Smooth muscle cell (in vitro differentiated cells): ENCODE results near the gene ELFN1. TPM values are rescaled to one million over a fixed set of nuclear protein-coding genes. Genes with fewer than 3 reads are reported as not detected.

Experiments used
- DNase-seq: peaks from one replicate; lab custom pipeline; 2025; ENCODE audit not compliant: unreplicated experiment; lab: John Stamatoyannopoulos, UW
- H2AFZ ChIP-seq: fragments of 200-600 bp; sonication (generic); 2 replicates; pipeline ENCODE4 v1.6.0; 2016; ENCODE audit warnings: antibody characterized with exemption, low read depth, mild to moderate bottlenecking
- H3F3A ChIP-seq: fragments of 200-600 bp; sonication (generic); 2 replicates; pipeline ENCODE4 v1.6.0; 2017; ENCODE audit warnings: antibody characterized with exemption, low read depth
- H3K27ac ChIP-seq: fragments of 200-600 bp; sonication (generic); 2 replicates; pipeline ENCODE4 v1.5.1; 2016; ENCODE audit warnings: low read depth, mild to moderate bottlenecking
- H3K27me3 ChIP-seq: fragments of 200-600 bp; sonication (generic); 2 replicates; pipeline ENCODE4 v1.6.1; 2016; ENCODE audit warnings: low read depth, mild to moderate bottlenecking
- H3K36me3 ChIP-seq: fragments of 200-600 bp; sonication (generic); 2 replicates; pipeline ENCODE4 v1.5.1; 2016; ENCODE audit warnings: low read depth
- H3K4me1 ChIP-seq: fragments of 200-600 bp; sonication (generic); 2 replicates; pipeline ENCODE4 v1.5.1; 2016; ENCODE audit warnings: low read depth
- H3K4me2 ChIP-seq: fragments of 200-600 bp; sonication (generic); 2 replicates; pipeline ENCODE4 v1.6.0; 2016; ENCODE audit warnings: mild to moderate bottlenecking
- H3K4me3 ChIP-seq: fragments of 200-600 bp; sonication (generic); 2 replicates; pipeline ENCODE4 v1.5.1; 2016; ENCODE audit warnings: mild to moderate bottlenecking
- H3K79me2 ChIP-seq: fragments of 200-600 bp; sonication (generic); 2 replicates; pipeline ENCODE4 v1.6.0; 2016; ENCODE audit warnings: low read depth, mild to moderate bottlenecking
- H3K9ac ChIP-seq: fragments of 200-600 bp; sonication (generic); 2 replicates; pipeline ENCODE4 v1.6.0; 2016; ENCODE audit warnings: low read depth
- H3K9me3 ChIP-seq: fragments of 200-600 bp; sonication (generic); replicated peaks from 2 replicates; pipeline ENCODE4 v1.5.1; 2016; ENCODE audit warnings: low read depth
- H4K20me1 ChIP-seq: fragments of 200-600 bp; sonication (generic); 2 replicates; pipeline ENCODE4 v1.6.0; 2016; ENCODE audit warnings: low read depth
- WGBS: methylation state at CpG from one replicate; pipeline ENCODE4 v1.1.7; 2016; ENCODE audit warnings: low lambda C conversion rate; 5-methylcytosine and 5-hydroxymethylcytosine counted together
- polyA plus RNA-seq: library from polyadenylated mRNA; unstranded; fragments of >200 nt; fragmentation: Nextera tagmentation; extraction: Ambion mirVana; gene quantifications from 2 replicates; pipeline ENCODE4 v1.2.1, GENCODE V29; 2016
- total RNA-seq: library from RNA; depleted of rRNA; stranded (reverse); fragments of >200 nt; gene quantifications from 2 replicates; pipeline ENCODE4 v1.2.3, GENCODE V29; 2014
- TF ChIP-seq, protein P1 (sequence below): fragments of 200-600 bp; sonication (generic); IDR thresholded peaks from 2 replicates; pipeline ENCODE4 v1.5.1; 2017; ENCODE audit warnings: borderline replicate concordance, mild to moderate bottlenecking, antibody characterized with exemption; ENCODE audit not compliant: insufficient read depth, poor library complexity, severe bottlenecking

The ELFN1 gene
- total and polyA plus RNA-seq, 2 experiments from 2014 or later: 4.2 to 6.2 TPM

DNA sequence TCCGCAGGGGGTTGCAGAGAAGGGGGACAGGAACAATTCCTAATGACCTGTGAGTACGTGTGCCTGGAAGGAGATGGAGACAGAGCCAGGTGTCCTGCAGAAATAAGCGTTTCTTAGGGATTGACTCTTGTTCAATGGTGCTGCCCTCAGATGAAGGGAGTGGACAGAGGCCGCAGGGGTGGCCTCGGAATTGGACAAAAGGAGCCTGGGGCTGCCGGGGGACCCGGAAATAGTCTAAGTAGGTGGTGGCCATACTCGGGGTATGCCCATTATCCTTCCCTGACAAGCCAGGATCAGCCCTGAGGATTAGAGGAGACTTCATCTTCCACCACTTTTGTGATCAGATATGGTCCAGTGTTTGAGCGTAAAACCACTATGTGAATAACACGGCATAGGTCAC, 39.2 kb downstream of the ELFN1 start:
- Histone ChIP-seq H3K9ac (no peak overlapping the region), H3K4me2 (no peak overlapping the region), H3K4me3 (no peak overlapping the region), H3K36me3 (no peaks in the 10 kb centered on the region), H4K20me1 (peaks cover 11% of the 10 kb centered on the region), H3K4me1 (peaks cover 7% of the 10 kb centered on the region), H3K79me2 (no peaks in the 10 kb centered on the region), H3K27me3 (no peaks in the 10 kb centered on the region), H3K27ac (no peak overlapping the region), H3F3A (no peaks in the 10 kb centered on the region), H3K9me3 (peaks cover 3% of the 10 kb centered on the region), H2AFZ (no peak overlapping the region)
- TF ChIP-seq, protein P1, sequence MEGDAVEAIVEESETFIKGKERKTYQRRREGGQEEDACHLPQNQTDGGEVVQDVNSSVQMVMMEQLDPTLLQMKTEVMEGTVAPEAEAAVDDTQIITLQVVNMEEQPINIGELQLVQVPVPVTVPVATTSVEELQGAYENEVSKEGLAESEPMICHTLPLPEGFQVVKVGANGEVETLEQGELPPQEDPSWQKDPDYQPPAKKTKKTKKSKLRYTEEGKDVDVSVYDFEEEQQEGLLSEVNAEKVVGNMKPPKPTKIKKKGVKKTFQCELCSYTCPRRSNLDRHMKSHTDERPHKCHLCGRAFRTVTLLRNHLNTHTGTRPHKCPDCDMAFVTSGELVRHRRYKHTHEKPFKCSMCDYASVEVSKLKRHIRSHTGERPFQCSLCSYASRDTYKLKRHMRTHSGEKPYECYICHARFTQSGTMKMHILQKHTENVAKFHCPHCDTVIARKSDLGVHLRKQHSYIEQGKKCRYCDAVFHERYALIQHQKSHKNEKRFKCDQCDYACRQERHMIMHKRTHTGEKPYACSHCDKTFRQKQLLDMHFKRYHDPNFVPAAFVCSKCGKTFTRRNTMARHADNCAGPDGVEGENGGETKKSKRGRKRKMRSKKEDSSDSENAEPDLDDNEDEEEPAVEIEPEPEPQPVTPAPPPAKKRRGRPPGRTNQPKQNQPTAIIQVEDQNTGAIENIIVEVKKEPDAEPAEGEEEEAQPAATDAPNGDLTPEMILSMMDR: no peak
- no peak for DNase-seq
- 96% methylated on average over 10 of the region's 10 CpGs for WGBS

DNA sequence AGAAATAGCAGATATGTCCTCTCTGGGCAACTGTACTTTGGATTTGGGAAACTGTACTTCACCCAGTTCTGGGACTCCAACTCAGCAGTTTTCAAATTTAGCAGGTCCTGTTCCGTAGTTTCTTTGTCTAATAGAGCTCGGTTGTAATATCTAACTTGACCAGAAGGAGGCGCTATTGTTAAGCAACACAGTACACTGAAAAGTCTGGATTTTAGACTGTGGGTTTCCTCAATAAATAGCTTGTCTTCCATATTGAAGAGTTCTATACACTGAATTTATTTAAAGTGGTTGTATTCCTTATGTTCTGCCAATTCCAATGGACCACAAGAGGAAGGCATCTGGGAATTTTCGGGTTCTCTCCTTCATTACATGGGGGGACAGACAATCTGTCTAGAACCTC, 39.8 kb downstream of the ELFN1 start:
- Histone ChIP-seq H3K9me3 (peaks cover 3% of the 10 kb centered on the region), H3K79me2 (no peaks in the 10 kb centered on the region), H3K27ac (no peak overlapping the region), H3F3A (no peaks in the 10 kb centered on the region), H3K9ac (no peak overlapping the region), H4K20me1 (peaks cover 11% of the 10 kb centered on the region), H3K36me3 (no peaks in the 10 kb centered on the region), H2AFZ (no peak overlapping the region), H3K4me3 (no peak overlapping the region), H3K4me1 (peaks cover 7% of the 10 kb centered on the region), H3K27me3 (no peaks in the 10 kb centered on the region), H3K4me2 (no peak overlapping the region)
- WGBS: 84% methylated on average over 4 of the region's 4 CpGs
- TF ChIP-seq, protein P1: peak; percentile 59
- DNase-seq: no peak

DNA sequence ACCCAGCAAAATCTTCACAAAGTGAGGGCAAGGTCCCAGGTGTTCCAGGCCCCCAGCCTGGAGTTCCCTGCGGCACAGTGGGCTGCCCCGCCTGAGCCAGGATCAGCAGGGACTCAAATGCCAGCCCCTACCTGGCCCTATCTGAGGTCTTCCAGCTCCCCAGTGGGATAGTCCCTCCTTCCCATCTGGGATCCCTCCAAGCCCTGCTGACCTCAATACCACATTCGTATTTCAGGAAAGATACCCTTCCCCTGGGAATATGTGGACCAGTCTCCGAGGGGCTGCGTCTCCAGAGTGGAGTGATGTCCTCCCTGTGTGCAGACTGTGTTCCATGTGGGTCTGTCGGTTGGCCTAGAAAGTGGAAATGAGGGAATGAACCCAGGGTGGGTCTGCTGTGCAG, 40.9 kb downstream of the ELFN1 start:
- Histone ChIP-seq H4K20me1 (peaks cover 11% of the 10 kb centered on the region), H3F3A (no peaks in the 10 kb centered on the region), H3K36me3 (no peaks in the 10 kb centered on the region), H3K4me2 (no peak overlapping the region), H3K4me3 (no peak overlapping the region), H3K9me3 (peaks cover 3% of the 10 kb centered on the region), H2AFZ (no peak overlapping the region), H3K4me1 (peaks cover 7% of the 10 kb centered on the region), H3K27ac (no peak overlapping the region), H3K9ac (no peak overlapping the region), H3K27me3 (no peaks in the 10 kb centered on the region), H3K79me2 (no peaks in the 10 kb centered on the region)
- TF ChIP-seq, protein P1: no peak
- no peak for DNase-seq
- 87% methylated on average over 6 of the region's 6 CpGs for WGBS

DNA sequence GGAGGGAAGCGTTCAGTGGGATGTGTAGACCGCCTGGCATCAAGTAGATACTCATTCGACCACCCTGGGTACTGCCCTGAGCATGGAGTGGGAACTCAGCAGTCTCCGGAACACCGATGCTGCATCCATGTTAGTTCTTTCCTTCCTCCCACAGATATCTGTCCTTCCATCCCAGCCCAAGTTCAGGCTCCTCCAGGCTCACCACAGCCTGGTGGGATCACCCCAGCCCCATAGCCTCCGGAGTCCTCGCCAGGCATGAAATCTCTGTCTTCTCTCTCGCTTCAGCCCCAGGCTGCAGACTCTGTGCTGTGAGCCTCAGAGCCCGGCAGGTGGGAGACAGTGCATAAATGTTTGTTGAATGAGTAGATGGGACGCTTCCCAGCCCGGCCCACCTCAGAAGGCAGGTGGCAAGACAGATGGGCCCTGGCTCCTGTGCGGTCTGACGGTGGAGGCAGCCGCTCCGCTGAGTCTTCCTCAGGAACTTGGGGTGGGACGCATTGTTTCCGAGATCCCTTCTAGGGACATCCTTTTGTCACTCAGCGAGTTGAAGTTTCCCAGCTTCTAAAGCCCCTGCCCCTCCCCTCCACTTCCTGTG, 42.9 kb downstream of the ELFN1 start:
- 74% methylated on average over 18 of the region's 18 CpGs for WGBS
- no peak for DNase-seq
- H3K79me2 ChIP-seq: no peaks in the 10 kb centered on the region
- peaks cover 20% of the 10 kb centered on the region for H4K20me1 ChIP-seq
- TF ChIP-seq, protein P1: no peak
- H3K9ac ChIP-seq: no peak overlapping the region
- no peak overlapping the region for H3K4me2 ChIP-seq
- no peak overlapping the region for H3K27ac ChIP-seq
- H3F3A ChIP-seq: no peaks in the 10 kb centered on the region
- peaks cover 3% of the 10 kb centered on the region for H3K9me3 ChIP-seq
- H3K36me3 ChIP-seq: no peaks in the 10 kb centered on the region
- H2AFZ ChIP-seq: no peak overlapping the region
- peaks cover 7% of the 10 kb centered on the region for H3K4me1 ChIP-seq
- H3K27me3 ChIP-seq: no peaks in the 10 kb centered on the region
- no peak overlapping the region for H3K4me3 ChIP-seq
